ENCODE measurements around the gene GPC1.

DNA sequence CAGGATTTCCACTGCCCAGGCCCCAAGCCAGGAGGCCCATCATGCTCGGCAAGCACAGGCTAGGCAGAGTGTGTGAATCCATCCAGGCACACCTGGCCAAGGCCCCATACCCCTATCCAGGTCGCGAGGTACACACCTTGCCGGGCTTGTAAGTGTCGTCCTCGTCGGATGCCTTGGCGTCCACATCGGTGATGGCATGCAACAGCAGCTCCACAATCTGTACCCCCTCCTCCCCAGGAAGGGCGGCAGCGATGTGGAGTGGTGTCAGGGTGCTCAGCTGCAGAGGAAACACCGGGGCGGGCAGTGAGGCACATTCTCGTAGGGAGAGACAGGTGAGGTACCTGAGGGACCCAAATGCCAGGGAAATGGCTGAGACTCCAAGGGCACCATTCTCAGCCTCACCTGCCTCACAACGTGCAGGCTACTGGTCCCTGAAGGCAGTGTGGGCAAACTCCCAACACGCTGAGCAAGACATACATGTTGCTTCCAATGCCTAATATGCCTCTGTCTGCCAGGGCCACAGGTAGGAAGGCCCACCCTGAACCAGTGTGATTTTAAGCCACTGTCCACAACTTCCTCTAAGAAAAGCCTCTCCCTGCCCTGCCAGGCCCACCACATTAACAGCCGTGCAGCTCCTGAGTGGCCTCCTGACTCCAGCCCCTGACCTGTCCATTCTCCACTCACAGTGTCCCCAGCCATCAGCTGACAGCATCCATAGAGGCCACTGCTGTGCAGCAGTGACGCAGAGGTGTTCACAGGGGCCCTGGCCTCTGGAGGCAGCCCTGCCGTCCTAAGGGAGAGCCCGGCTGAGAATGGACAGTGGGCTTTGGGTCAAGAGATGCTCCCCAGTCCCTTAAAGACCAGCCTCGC is 77.4 kb downstream of the GPC1 start:
- no peak for TF ChIP-seq POLR2A (IDR thresholded peaks at IDR 0.05; ENCODE audit: low read depth, low read length)
- TF ChIP-seq, protein P1, sequence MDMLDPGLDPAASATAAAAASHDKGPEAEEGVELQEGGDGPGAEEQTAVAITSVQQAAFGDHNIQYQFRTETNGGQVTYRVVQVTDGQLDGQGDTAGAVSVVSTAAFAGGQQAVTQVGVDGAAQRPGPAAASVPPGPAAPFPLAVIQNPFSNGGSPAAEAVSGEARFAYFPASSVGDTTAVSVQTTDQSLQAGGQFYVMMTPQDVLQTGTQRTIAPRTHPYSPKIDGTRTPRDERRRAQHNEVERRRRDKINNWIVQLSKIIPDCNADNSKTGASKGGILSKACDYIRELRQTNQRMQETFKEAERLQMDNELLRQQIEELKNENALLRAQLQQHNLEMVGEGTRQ (IDR thresholded peaks at IDR 0.05; ENCODE audit: low read depth, low read length) = no peak
